ENCODE data around the gene ARHGEF11. TPM values are rescaled to one million over a fixed set of nuclear protein-coding genes. Genes with fewer than 3 reads are reported as not detected.

ARHGEF11 gene
- total RNA-seq, 1 experiment from 2014 or later, result 25.3 TPM

DNA sequence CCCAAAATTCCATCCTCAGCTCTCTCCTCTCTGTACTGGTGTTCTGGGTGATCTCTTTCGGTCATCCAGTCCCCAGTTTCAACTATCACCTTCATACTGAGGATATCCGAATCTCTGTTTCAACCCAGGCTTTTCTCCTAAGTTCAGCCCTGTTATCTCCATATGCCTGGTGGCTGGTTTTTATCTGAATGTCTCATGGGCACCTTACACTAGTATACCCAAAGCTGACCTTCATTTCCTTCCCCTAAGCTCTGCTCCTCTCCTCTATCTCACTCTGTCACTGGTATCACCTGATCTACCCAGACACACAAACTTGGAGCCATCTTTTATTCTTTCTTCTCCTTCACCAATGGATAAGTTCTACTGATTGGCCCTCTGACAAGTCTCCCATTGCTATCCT lies 72.1 kb downstream of the ARHGEF11 start:
- no peaks in the 10 kb centered on the region for H3K4me1 ChIP-seq (ENCODE audit: insufficient read depth, low read length, poor library complexity, severe bottlenecking)
- TF ChIP-seq, protein P1, sequence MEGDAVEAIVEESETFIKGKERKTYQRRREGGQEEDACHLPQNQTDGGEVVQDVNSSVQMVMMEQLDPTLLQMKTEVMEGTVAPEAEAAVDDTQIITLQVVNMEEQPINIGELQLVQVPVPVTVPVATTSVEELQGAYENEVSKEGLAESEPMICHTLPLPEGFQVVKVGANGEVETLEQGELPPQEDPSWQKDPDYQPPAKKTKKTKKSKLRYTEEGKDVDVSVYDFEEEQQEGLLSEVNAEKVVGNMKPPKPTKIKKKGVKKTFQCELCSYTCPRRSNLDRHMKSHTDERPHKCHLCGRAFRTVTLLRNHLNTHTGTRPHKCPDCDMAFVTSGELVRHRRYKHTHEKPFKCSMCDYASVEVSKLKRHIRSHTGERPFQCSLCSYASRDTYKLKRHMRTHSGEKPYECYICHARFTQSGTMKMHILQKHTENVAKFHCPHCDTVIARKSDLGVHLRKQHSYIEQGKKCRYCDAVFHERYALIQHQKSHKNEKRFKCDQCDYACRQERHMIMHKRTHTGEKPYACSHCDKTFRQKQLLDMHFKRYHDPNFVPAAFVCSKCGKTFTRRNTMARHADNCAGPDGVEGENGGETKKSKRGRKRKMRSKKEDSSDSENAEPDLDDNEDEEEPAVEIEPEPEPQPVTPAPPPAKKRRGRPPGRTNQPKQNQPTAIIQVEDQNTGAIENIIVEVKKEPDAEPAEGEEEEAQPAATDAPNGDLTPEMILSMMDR (conservative IDR thresholded peaks at IDR 0.05; ENCODE audit: low read depth, low read length), result no peak
- TF ChIP-seq EZH2 (IDR thresholded peaks at IDR 0.05; ENCODE audit: borderline replicate concordance, low read depth, low read length, poor library complexity, severe bottlenecking), result no peak
- no peak overlapping the region for H3K27ac ChIP-seq (ENCODE audit: low read depth, low read length, poor library complexity, severe bottlenecking)
- DNase-seq (ENCODE audit: low spot score), result no peak
- no TSS peak for BruUV-seq (replicated peaks)
- ChIA-PET CTCF (no interaction called here), POLR2A (ENCODE audit: low non-redundant PET) (interaction anchor here (0.6 kb wide), 1 partner anchor 135 kb away, joined by 4 read pairs; no protein-coding TSS in a partner anchor)
- H3K36me3 ChIP-seq (ENCODE audit: insufficient read depth, low read length, poor library complexity, severe bottlenecking), result no peaks in the 10 kb centered on the region
- no peaks in the 10 kb centered on the region for H3K27me3 ChIP-seq (replicated peaks; ENCODE audit: insufficient read depth, low read depth, low read length, poor library complexity)
- no peaks in the 10 kb centered on the region for H3K9me3 ChIP-seq (ENCODE audit: low read depth, low read length, poor library complexity, severe bottlenecking)
- H3K4me3 ChIP-seq (ENCODE audit: low read depth, low read length, poor library complexity, severe bottlenecking), result no peak overlapping the region
- intact Hi-C loops (cut with micrococcal nuclease; ENCODE audit: unreplicated experiment), result no loop called here

DNA sequence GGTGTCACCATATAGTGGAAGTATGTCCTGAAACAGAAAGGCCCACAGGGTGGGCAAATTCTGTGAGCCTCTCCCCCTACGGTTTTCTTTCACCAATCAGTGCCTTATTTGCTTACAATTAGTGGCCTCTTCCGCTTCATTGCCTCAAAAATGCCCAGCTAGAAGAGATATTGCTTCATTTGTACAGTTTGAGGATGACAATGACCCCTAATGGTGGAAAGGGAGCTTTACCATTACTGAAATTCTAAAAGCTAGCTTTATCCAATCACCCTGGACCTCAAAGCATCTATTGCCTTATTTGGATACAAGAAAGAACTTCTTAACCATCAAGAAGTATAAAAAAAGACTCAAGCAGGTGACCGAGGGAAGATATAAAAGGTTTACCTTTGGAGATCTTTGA lies 75.5 kb downstream of the ARHGEF11 start:
- no peak overlapping the region for H3K27ac ChIP-seq (ENCODE audit: low read depth, low read length, poor library complexity, severe bottlenecking)
- ChIA-PET CTCF (interaction anchor here (0.7 to 1.2 kb wide), 2 partner anchors 59 to 280 kb away, joined by 3 to 9 read pairs; no protein-coding TSS in a partner anchor), POLR2A (ENCODE audit: low non-redundant PET) (no interaction called here)
- H3K9me3 ChIP-seq (ENCODE audit: low read depth, low read length, poor library complexity, severe bottlenecking), result no peaks in the 10 kb centered on the region
- H3K36me3 ChIP-seq (ENCODE audit: insufficient read depth, low read length, poor library complexity, severe bottlenecking), result no peaks in the 10 kb centered on the region
- TF ChIP-seq, protein P1 (conservative IDR thresholded peaks at IDR 0.05; ENCODE audit: low read depth, low read length), result peak; percentile 40
- no peak for TF ChIP-seq EZH2 (IDR thresholded peaks at IDR 0.05; ENCODE audit: borderline replicate concordance, low read depth, low read length, poor library complexity, severe bottlenecking)
- H3K4me1 ChIP-seq (ENCODE audit: insufficient read depth, low read length, poor library complexity, severe bottlenecking), result no peaks in the 10 kb centered on the region
- peak; percentile 19 for DNase-seq (ENCODE audit: low spot score)
- H3K4me3 ChIP-seq (ENCODE audit: low read depth, low read length, poor library complexity, severe bottlenecking), result no peak overlapping the region
- H3K27me3 ChIP-seq (replicated peaks; ENCODE audit: insufficient read depth, low read depth, low read length, poor library complexity), result no peaks in the 10 kb centered on the region
- BruUV-seq (replicated peaks), result no TSS peak
- intact Hi-C loops (cut with micrococcal nuclease; ENCODE audit: unreplicated experiment), result no loop called here

DNA sequence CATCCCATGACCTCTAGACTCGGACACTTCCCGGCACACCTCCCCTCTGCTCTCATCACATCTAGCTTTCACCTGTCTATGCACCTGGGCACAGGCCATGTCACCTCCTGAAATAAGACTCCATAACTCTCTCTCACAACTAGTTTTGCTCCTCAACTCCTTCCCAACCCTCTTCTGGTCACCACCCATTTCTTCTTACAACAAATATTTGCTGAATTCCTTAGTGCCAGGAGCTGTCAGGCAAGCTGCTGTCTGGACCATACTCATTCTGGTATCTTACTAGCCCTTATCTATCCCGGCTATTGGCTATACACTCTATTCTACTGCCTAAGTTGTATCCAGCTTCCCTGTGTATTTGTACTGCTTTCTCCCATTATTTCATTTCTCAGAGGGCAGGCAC lies 76.0 kb downstream of the ARHGEF11 start:
- Histone ChIP-seq H3K9me3 (ENCODE audit: low read depth, low read length, poor library complexity, severe bottlenecking) (no peaks in the 10 kb centered on the region), H3K4me1 (ENCODE audit: insufficient read depth, low read length, poor library complexity, severe bottlenecking) (no peaks in the 10 kb centered on the region), H3K36me3 (ENCODE audit: insufficient read depth, low read length, poor library complexity, severe bottlenecking) (no peaks in the 10 kb centered on the region), H3K27ac (ENCODE audit: low read depth, low read length, poor library complexity, severe bottlenecking) (no peak overlapping the region), H3K4me3 (ENCODE audit: low read depth, low read length, poor library complexity, severe bottlenecking) (no peak overlapping the region), H3K27me3 (replicated peaks; ENCODE audit: insufficient read depth, low read depth, low read length, poor library complexity) (no peaks in the 10 kb centered on the region)
- intact Hi-C loops (cut with micrococcal nuclease; ENCODE audit: unreplicated experiment), result no loop called here
- no peak for TF ChIP-seq EZH2 (IDR thresholded peaks at IDR 0.05; ENCODE audit: borderline replicate concordance, low read depth, low read length, poor library complexity, severe bottlenecking)
- TF ChIP-seq, protein P1 (conservative IDR thresholded peaks at IDR 0.05; ENCODE audit: low read depth, low read length), result no peak
- no peak for DNase-seq (ENCODE audit: low spot score)
- CTCF ChIA-PET, result interaction anchor here (1.2 kb wide), 1 partner anchor 280 kb away, joined by 3 read pairs; no protein-coding TSS in a partner anchor
- no TSS peak for BruUV-seq (replicated peaks)
- POLR2A ChIA-PET (ENCODE audit: low non-redundant PET), result no interaction called here
